ENCODE results near the gene SNTG2. TPM values are rescaled to one million over a fixed set of nuclear protein-coding genes. Genes with fewer than 3 reads are reported as not detected.

The SNTG2 gene
- total and polyA plus RNA-seq, 7 donors, result 0.26 to 1.7 (median 0.73) TPM; not detected in 2

DNA sequence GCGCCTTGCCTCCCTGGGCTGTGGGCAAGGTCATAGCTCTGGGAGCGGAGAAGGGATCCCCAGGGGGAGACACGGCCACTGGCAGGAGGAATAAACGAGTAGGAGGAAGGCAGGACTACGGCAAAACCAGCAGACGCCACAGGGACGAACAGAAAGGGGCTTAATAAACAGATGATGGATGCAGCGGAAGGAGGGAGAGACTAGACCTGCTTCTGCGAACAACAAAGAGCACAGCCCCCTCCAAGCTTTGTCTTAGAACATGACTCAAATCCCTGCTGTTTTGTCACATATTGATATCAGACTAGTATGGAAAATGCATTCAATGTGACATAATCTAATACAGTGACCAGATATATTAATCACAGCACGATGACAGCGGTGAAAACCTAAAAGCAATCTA is 306.7 kb downstream of the SNTG2 start:
- H3K4me3 ChIP-seq, result no peak overlapping the region
- no peaks in the 10 kb centered on the region for H3K27me3 ChIP-seq (ENCODE audit: insufficient read depth in 3 of 3, low read length in 2 of 3)
- H3K36me3 ChIP-seq (ENCODE audit: insufficient read depth in 1 of 2, low read depth in 1 of 2), result no peaks in the 10 kb centered on the region
- intact Hi-C loops (cut with DNase I), result no loop called here
- 64 to 79% (median 70%) methylated on average over 11 of the region's 11 CpGs for WGBS, 3 donors
- ATAC-seq (no peak), DNase-seq (no peak)
- TF ChIP-seq, protein P1, sequence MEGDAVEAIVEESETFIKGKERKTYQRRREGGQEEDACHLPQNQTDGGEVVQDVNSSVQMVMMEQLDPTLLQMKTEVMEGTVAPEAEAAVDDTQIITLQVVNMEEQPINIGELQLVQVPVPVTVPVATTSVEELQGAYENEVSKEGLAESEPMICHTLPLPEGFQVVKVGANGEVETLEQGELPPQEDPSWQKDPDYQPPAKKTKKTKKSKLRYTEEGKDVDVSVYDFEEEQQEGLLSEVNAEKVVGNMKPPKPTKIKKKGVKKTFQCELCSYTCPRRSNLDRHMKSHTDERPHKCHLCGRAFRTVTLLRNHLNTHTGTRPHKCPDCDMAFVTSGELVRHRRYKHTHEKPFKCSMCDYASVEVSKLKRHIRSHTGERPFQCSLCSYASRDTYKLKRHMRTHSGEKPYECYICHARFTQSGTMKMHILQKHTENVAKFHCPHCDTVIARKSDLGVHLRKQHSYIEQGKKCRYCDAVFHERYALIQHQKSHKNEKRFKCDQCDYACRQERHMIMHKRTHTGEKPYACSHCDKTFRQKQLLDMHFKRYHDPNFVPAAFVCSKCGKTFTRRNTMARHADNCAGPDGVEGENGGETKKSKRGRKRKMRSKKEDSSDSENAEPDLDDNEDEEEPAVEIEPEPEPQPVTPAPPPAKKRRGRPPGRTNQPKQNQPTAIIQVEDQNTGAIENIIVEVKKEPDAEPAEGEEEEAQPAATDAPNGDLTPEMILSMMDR (IDR thresholded peaks at IDR 0.05), result no peak
- H3K27ac ChIP-seq, result no peak overlapping the region
- H3K4me1 ChIP-seq, result no peaks in the 10 kb centered on the region
- no peaks in the 10 kb centered on the region for H3K9me3 ChIP-seq

DNA sequence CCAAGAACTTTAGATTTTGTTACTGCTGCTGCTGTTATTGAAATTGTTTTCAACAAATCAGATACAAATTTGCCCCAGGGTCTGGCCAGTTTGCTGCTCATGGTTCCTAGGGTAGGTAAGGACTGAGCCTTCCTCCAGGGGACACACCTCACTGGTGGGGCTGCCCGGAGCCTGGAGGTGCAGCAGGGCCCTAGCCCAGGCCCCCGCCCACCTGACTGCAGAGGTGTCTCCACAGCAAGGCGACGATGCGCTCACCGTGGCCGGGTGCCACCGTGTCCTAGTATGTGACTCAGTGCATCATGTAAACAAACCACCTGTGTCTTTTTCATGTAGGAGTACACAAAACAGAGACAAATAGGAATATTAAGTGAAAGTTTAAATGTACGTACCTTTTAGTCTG is 309.1 kb downstream of the SNTG2 start:
- intact Hi-C loops (cut with DNase I), result no loop called here
- no peak overlapping the region for H3K4me3 ChIP-seq
- H3K9me3 ChIP-seq, result no peaks in the 10 kb centered on the region
- H3K4me1 ChIP-seq, result no peaks in the 10 kb centered on the region
- no peak for ATAC-seq
- TF ChIP-seq, protein P1 (IDR thresholded peaks at IDR 0.05), result no peak
- H3K36me3 ChIP-seq (ENCODE audit: insufficient read depth in 1 of 2, low read depth in 1 of 2), result no peaks in the 10 kb centered on the region
- no peak overlapping the region for H3K27ac ChIP-seq
- WGBS, 3 donors, result 81 to 83% (median 82%) methylated on average over 9 of the region's 9 CpGs
- no peak for DNase-seq
- H3K27me3 ChIP-seq (ENCODE audit: insufficient read depth in 3 of 3, low read length in 2 of 3), result no peaks in the 10 kb centered on the region

DNA sequence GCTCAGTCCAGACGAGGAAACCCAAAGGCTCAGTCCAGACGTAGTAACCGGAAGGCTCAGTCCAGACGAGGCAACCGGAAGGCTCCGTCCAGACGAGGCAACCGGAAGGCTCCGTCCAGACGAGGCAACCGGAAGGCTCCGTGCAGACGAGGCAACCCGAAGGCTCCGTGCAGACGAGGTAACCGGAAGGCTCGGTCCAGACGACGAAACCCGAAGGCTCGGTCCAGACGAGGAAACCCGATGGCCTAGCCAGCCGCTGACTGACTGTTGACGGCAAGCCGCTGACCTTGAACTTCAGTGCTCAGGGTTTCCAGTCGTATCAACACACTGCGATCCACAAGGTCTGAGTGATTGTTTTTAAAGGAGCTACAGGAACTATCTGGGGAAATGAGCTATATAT is 312.0 kb downstream of the SNTG2 start:
- ATAC-seq (no peak), DNase-seq (no peak)
- intact Hi-C loops (cut with DNase I), result no loop called here
- Histone ChIP-seq H3K4me3 (no peak overlapping the region), H3K4me1 (no peaks in the 10 kb centered on the region), H3K9me3 (no peaks in the 10 kb centered on the region), H3K36me3 (ENCODE audit: insufficient read depth in 1 of 2, low read depth in 1 of 2) (no peaks in the 10 kb centered on the region), H3K27me3 (ENCODE audit: insufficient read depth in 3 of 3, low read length in 2 of 3) (no peaks in the 10 kb centered on the region), H3K27ac (no peak overlapping the region)
- TF ChIP-seq, protein P1 (IDR thresholded peaks at IDR 0.05), result no peak
- 85 to 93% (median 91%) methylated on average over 26 to 29 of the region's 29 CpGs for WGBS, 3 donors

DNA sequence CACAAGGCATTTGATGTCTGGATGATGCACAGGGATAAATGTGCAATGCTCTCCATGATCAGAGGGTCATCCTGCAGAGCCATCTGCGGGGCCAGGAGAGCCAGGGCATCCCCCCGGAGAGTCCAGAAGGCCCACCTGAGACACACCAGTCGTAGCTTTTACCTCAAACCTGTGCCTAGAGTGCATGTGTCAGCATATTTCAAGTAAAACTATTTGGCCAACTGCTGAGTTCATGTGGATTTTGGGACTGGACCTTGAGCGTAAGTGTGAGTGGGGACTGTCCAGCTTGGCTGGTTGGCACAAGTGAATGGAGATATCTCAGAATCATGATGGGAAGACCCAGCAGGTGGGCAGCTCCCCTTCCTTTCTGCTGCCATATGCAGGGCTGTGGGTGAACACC is 314.8 kb downstream of the SNTG2 start:
- Histone ChIP-seq H3K4me3 (no peak overlapping the region), H3K4me1 (no peaks in the 10 kb centered on the region), H3K27me3 (ENCODE audit: insufficient read depth in 3 of 3, low read length in 2 of 3) (no peaks in the 10 kb centered on the region), H3K36me3 (ENCODE audit: insufficient read depth in 1 of 2, low read depth in 1 of 2) (no peaks in the 10 kb centered on the region), H3K9me3 (no peaks in the 10 kb centered on the region), H3K27ac (no peak overlapping the region)
- TF ChIP-seq, protein P1 (IDR thresholded peaks at IDR 0.05), result no peak
- no peak for DNase-seq
- no peak for ATAC-seq
- intact Hi-C loops (cut with DNase I), result no loop called here
- WGBS, 3 donors, result 89 to 92% (median 92%) methylated on average over 4 of the region's 4 CpGs

DNA sequence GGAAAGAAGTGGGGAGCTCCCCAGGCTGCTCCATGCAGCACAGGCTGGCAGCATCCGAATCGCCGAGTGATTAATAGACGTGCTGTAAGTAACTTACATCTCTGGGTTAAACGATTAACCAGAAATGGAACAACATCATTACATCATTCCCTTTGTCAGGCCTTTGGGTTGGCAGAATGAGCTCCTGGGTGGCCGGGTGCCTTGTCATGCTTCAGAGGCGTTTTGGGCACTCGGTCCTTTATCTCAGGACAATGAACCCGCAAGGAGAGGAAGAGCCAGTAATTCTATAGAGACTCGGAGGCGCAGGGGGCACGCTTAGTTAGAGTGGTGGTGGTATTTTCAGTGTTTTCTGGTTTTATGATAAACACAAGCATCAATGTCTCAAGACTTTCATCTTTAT is 315.7 kb downstream of the SNTG2 start:
- Histone ChIP-seq H3K4me3 (no peak overlapping the region), H3K9me3 (no peaks in the 10 kb centered on the region), H3K27me3 (ENCODE audit: insufficient read depth in 3 of 3, low read length in 2 of 3) (no peaks in the 10 kb centered on the region), H3K4me1 (no peaks in the 10 kb centered on the region), H3K27ac (no peak overlapping the region), H3K36me3 (ENCODE audit: insufficient read depth in 1 of 2, low read depth in 1 of 2) (no peaks in the 10 kb centered on the region)
- TF ChIP-seq, protein P1 (IDR thresholded peaks at IDR 0.05), result no peak
- WGBS, 3 donors, result 80 to 86% (median 85%) methylated on average over 12 of the region's 12 CpGs
- intact Hi-C loops (cut with DNase I), result no loop called here
- DNase-seq (no peak), ATAC-seq (no peak)
